Right hindlimb (tissue), 1 donor: ENCODE results near the gene FAM149A.
A peak's percentile ranks its signal among the peaks of the same experiment; 100 is the strongest.

Experiments
- DNase-seq: peaks from one replicate; pipeline ENCODE4 v3.0.0-alpha.2; 2018

FAM149A gene

GRCh38 chr4:186104114-186104889, at the start of gene FAM149A:
Gene FAM149A (plus strand): TSS chr4:186104704.
- DNase-seq, result peak; percentile 42

GRCh38 chr4:186058253-186058979, 46.1 kb upstream of the FAM149A start:
- DNase-seq, result no peak

GRCh38 chr4:186058980-186059316, 45.6 kb upstream of the FAM149A start:
- no peak for DNase-seq

GRCh38 chr4:186061921-186062320, 42.6 kb upstream of the FAM149A start:
- no peak for DNase-seq

GRCh38 chr4:186067757-186068385, 36.6 kb upstream of the FAM149A start:
- peak; percentile 53 for DNase-seq

GRCh38 chr4:186068581-186069348, 35.7 kb upstream of the FAM149A start, which contains the start of gene TLR3:
Gene TLR3 (plus strand): TSS chr4:186069156. CDS start chr4:186076620, 7,464 bp downstream.
- no peak for DNase-seq

GRCh38 chr4:186069729-186070128, 34.8 kb upstream of the FAM149A start:
- no peak for DNase-seq

GRCh38 chr4:186072516-186072915, 32.0 kb upstream of the FAM149A start:
- DNase-seq, result no peak

GRCh38 chr4:186074189-186074588, 30.3 kb upstream of the FAM149A start:
- DNase-seq, result no peak

GRCh38 chr4:186078981-186079638, 25.4 kb upstream of the FAM149A start:
- DNase-seq, result no peak

- no peak for DNase-seq
These were observed 24.8 kb upstream of the FAM149A start for GRCh38 chr4:186079694-186080093.

GRCh38 chr4:186081202-186081807, 23.2 kb upstream of the FAM149A start:
- DNase-seq, result no peak

- DNase-seq, result no peak
These were observed 22.3 kb upstream of the FAM149A start for GRCh38 chr4:186082221-186082620.

- no peak for DNase-seq
These were observed 16.0 kb upstream of the FAM149A start for GRCh38 chr4:186088523-186088922.

- DNase-seq, result no peak
These were observed 12.2 kb upstream of the FAM149A start for GRCh38 chr4:186092296-186092695.

GRCh38 chr4:186095406-186095805, 9.1 kb upstream of the FAM149A start:
- no peak for DNase-seq

- no peak for DNase-seq
These were observed 7.8 kb upstream of the FAM149A start for GRCh38 chr4:186096681-186097165.

- DNase-seq, result no peak
These were observed 7.1 kb upstream of the FAM149A start for GRCh38 chr4:186097386-186097785.

GRCh38 chr4:186102931-186103330, 1.6 kb upstream of the FAM149A start:
- no peak for DNase-seq

- DNase-seq, result peak; percentile 30
These were observed 564 bp downstream of the FAM149A start for GRCh38 chr4:186104890-186105646.
